Astrocyte (in vitro differentiated cells and primary cell): ENCODE measurements around the gene CHST7. TPM values are rescaled to one million over a fixed set of nuclear protein-coding genes. Genes with fewer than 3 reads are reported as not detected.

Experiments
- DNase-seq: peaks from one replicate; pipeline ENCODE4 v3.0.0-alpha.2; 2010; ENCODE audit warnings: low read depth
- FAIRE-seq: peaks from 2 replicates; lab custom pipeline; 2011; peaks lifted over from hg19 to GRCh38; lab: Jason Lieb, UNC
- H2AFZ ChIP-seq: 2 replicates; pipeline ENCODE4 v1.6.0; 2012; ENCODE audit warnings: low read depth, low read length, inconsistent platforms
- H3K27ac ChIP-seq: 2 replicates; pipeline ENCODE4 v1.5.1; 2011; ENCODE audit warnings: low read depth, low read length, inconsistent platforms
- H3K27me3 ChIP-seq: 2 replicates; pipeline ENCODE4 v1.6.0; 2011; ENCODE audit warnings: low read length, inconsistent platforms; ENCODE audit not compliant: insufficient read depth
- H3K36me3 ChIP-seq: 2 replicates; pipeline ENCODE4 v1.5.1; 2011; ENCODE audit warnings: low read length, inconsistent platforms; ENCODE audit not compliant: insufficient read depth
- H3K4me1 ChIP-seq: 2 replicates; pipeline ENCODE4 v1.5.1; 2011; ENCODE audit warnings: low read length, inconsistent platforms; ENCODE audit not compliant: insufficient read depth
- H3K4me2 ChIP-seq: 2 replicates; pipeline ENCODE4 v1.6.0; 2012; ENCODE audit warnings: low read length, inconsistent platforms
- H3K4me3 ChIP-seq: 2 replicates; pipeline ENCODE4 v1.5.1; 2011; ENCODE audit warnings: low read depth, mild to moderate bottlenecking, low read length, inconsistent platforms; ENCODE audit not compliant: insufficient read depth
- H3K79me2 ChIP-seq: 2 replicates; pipeline ENCODE4 v1.6.0; 2012; ENCODE audit warnings: mild to moderate bottlenecking, low read length, inconsistent platforms; ENCODE audit not compliant: insufficient read depth
- H3K9ac ChIP-seq: 2 replicates; pipeline ENCODE4 v1.6.0; 2012; ENCODE audit warnings: mild to moderate bottlenecking, low read length, inconsistent platforms
- H3K9me3 ChIP-seq: 2 replicates; pipeline ENCODE4 v1.5.1; 2012; ENCODE audit warnings: low read depth, mild to moderate bottlenecking, low read length, inconsistent platforms; ENCODE audit not compliant: insufficient read depth
- H4K20me1 ChIP-seq: 2 replicates; pipeline ENCODE4 v1.6.0; 2012; ENCODE audit warnings: low read length, inconsistent platforms; ENCODE audit not compliant: insufficient read depth
- H3K27ac Mint-ChIP-seq: one replicate; pipeline ENCODE4 v1.8.0; 2021; ENCODE audit warnings: mild to moderate bottlenecking, mixed read lengths; ENCODE audit not compliant: unreplicated experiment
- H3K27me3 Mint-ChIP-seq: one replicate; pipeline ENCODE4 v1.8.0; 2021; ENCODE audit warnings: low read depth, mixed read lengths; ENCODE audit not compliant: unreplicated experiment
- H3K36me3 Mint-ChIP-seq: one replicate; pipeline ENCODE4 v1.8.0; 2021; ENCODE audit warnings: low read depth, mixed read lengths; ENCODE audit not compliant: unreplicated experiment
- H3K4me1 Mint-ChIP-seq: one replicate; pipeline ENCODE4 v1.8.0; 2021; ENCODE audit warnings: low read depth, mixed read lengths; ENCODE audit not compliant: unreplicated experiment
- H3K4me3 Mint-ChIP-seq: one replicate; pipeline ENCODE4 v1.8.0; 2021; ENCODE audit warnings: mild to moderate bottlenecking, moderate library complexity, mixed read lengths; ENCODE audit not compliant: unreplicated experiment
- H3K9me3 Mint-ChIP-seq: one replicate; pipeline ENCODE4 v1.8.0; 2021; ENCODE audit warnings: mild to moderate bottlenecking, mixed read lengths; ENCODE audit not compliant: unreplicated experiment
- EZH2 ChIP-seq: IDR thresholded peaks from 2 replicates; pipeline ENCODE4 v1.6.1; 2012; ENCODE audit warnings: mild to moderate bottlenecking, low read length, inconsistent platforms; ENCODE audit not compliant: insufficient read depth
- total RNA-seq: library from RNA; stranded (reverse); gene quantifications from 2 replicates; pipeline ENCODE4 v1.2.1, GENCODE V29; 2021
- TF ChIP-seq, protein P1 (sequence below): IDR thresholded peaks from 2 replicates; pipeline ENCODE4 v1.5.1; 2011; ENCODE audit warnings: low read depth, mild to moderate bottlenecking, inconsistent platforms, low read length, moderate library complexity; ENCODE audit not compliant: insufficient read depth

The CHST7 gene
- total RNA-seq, 1 donor from 2014 or later, result 15.4 TPM

DNA sequence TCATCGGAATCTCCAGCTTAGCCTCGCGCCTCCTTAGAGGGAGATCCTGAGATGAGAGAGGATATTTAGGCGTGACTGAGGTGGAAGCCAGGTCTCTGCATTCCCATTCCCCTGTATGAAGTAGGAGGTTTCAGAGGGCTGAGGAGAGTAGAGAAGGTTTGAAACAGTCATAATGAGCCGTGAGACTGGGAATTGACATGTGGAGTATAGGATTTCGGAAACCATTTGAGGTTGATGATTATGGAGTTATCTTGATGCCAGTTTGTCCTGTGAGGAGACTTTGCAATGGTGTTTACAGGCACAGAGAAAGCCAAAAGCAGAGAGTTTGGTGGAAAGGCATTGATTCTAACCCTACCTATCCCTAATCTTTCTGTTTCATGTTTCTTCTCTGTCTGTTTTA lies 2.0 kb downstream of the CHST7 start:
- H3K4me1 Mint-ChIP-seq, result peaks cover 12% of the 10 kb centered on the region
- no peak overlapping the region for H3K27ac Mint-ChIP-seq
- H3K9me3 Mint-ChIP-seq, result no peaks in the 10 kb centered on the region
- H3K27me3 Mint-ChIP-seq, result no peaks in the 10 kb centered on the region
- Histone ChIP-seq H3K4me3 (peak overlapping the region; percentile 62), H3K79me2 (peaks cover 8% of the 10 kb centered on the region), H3K27me3 (no peaks in the 10 kb centered on the region), H3K9ac (peak overlapping the region; percentile 76), H4K20me1 (peaks cover 6% of the 10 kb centered on the region), H3K27ac (no peak overlapping the region), H3K36me3 (no peaks in the 10 kb centered on the region), H3K4me1 (peaks cover 18% of the 10 kb centered on the region), H3K9me3 (no peaks in the 10 kb centered on the region), H2AFZ (no peak overlapping the region), H3K4me2 (peak overlapping the region; percentile 92)
- H3K36me3 Mint-ChIP-seq, result no peaks in the 10 kb centered on the region
- no peak for FAIRE-seq
- no peak for DNase-seq
- peak overlapping the region; percentile 88 for H3K4me3 Mint-ChIP-seq
- TF ChIP-seq, protein P1, sequence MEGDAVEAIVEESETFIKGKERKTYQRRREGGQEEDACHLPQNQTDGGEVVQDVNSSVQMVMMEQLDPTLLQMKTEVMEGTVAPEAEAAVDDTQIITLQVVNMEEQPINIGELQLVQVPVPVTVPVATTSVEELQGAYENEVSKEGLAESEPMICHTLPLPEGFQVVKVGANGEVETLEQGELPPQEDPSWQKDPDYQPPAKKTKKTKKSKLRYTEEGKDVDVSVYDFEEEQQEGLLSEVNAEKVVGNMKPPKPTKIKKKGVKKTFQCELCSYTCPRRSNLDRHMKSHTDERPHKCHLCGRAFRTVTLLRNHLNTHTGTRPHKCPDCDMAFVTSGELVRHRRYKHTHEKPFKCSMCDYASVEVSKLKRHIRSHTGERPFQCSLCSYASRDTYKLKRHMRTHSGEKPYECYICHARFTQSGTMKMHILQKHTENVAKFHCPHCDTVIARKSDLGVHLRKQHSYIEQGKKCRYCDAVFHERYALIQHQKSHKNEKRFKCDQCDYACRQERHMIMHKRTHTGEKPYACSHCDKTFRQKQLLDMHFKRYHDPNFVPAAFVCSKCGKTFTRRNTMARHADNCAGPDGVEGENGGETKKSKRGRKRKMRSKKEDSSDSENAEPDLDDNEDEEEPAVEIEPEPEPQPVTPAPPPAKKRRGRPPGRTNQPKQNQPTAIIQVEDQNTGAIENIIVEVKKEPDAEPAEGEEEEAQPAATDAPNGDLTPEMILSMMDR, result no peak
- TF ChIP-seq EZH2, result no peak

DNA sequence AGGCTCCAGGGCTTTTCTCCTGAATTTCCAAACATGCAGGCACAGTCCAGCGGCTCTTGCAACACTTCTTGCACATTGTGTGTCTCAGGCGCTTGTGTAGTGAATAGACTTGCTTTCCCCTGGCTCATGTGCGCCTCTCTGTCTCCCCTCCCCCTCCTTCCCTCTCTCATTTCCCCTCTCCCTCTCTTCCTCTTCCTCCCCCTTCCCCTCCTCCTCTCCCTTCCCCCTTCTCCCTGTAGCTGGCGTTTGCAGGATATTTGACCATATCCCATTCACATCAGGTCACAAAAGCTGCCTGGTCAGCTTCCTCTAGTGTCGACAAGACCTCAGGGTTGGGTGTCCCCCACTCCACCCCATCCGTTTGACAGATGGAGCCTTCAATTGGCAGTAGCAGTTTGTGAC lies 2.4 kb downstream of the CHST7 start:
- H3K9ac ChIP-seq, result peak overlapping the region; percentile 76
- no peaks in the 10 kb centered on the region for H3K27me3 ChIP-seq
- no peaks in the 10 kb centered on the region for H3K36me3 Mint-ChIP-seq
- H3K4me1 Mint-ChIP-seq, result peaks cover 12% of the 10 kb centered on the region
- no peaks in the 10 kb centered on the region for H3K27me3 Mint-ChIP-seq
- H3K4me1 ChIP-seq, result peaks cover 18% of the 10 kb centered on the region
- H3K9me3 Mint-ChIP-seq, result no peaks in the 10 kb centered on the region
- peak overlapping the region; percentile 92 for H3K4me2 ChIP-seq
- no peak overlapping the region for H3K27ac Mint-ChIP-seq
- DNase-seq, result no peak
- no peak overlapping the region for H3K27ac ChIP-seq
- peak; percentile 20 for FAIRE-seq
- peak overlapping the region; percentile 88 for H3K4me3 Mint-ChIP-seq
- H3K4me3 ChIP-seq, result peak overlapping the region; percentile 62
- TF ChIP-seq, protein P1, result no peak
- no peak for TF ChIP-seq EZH2
- no peaks in the 10 kb centered on the region for H3K36me3 ChIP-seq
- peaks cover 6% of the 10 kb centered on the region for H4K20me1 ChIP-seq
- no peaks in the 10 kb centered on the region for H3K9me3 ChIP-seq
- no peak overlapping the region for H2AFZ ChIP-seq
- H3K79me2 ChIP-seq, result peaks cover 9% of the 10 kb centered on the region

DNA sequence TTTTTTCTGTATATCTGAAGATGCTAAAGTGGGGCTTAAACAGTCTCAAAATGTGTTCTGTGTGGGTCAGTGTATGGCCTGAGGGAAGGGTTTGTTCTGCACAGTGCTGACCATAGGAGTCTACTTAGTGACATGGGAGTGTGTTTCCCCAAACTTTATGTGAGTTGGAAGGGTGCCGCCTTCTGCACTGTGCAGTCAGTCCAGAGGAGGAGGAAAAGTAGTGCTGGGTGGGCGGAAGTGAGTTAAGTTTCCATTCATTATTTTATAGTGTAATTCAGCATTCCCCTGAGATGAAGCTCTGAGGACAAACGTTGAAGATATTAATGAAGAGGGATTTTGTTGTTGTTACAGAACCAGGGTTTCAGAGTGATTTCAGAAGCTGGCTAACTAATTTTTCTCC lies 2.9 kb downstream of the CHST7 start:
- Histone ChIP-seq H3K36me3 (no peaks in the 10 kb centered on the region), H2AFZ (no peak overlapping the region), H3K4me1 (peaks cover 18% of the 10 kb centered on the region), H4K20me1 (peaks cover 6% of the 10 kb centered on the region), H3K27ac (no peak overlapping the region), H3K4me3 (peak overlapping the region; percentile 62), H3K4me2 (peak overlapping the region; percentile 92), H3K79me2 (peaks cover 9% of the 10 kb centered on the region), H3K9me3 (no peaks in the 10 kb centered on the region), H3K9ac (peak overlapping the region; percentile 76), H3K27me3 (no peaks in the 10 kb centered on the region)
- Mint-ChIP-seq H3K4me1 (peaks cover 12% of the 10 kb centered on the region), H3K9me3 (no peaks in the 10 kb centered on the region), H3K27ac (no peak overlapping the region), H3K36me3 (no peaks in the 10 kb centered on the region), H3K27me3 (no peaks in the 10 kb centered on the region), H3K4me3 (peak overlapping the region; percentile 88)
- no peak for TF ChIP-seq EZH2
- TF ChIP-seq, protein P1, result no peak
- DNase-seq, result no peak
- peak; percentile 87 for FAIRE-seq
